ENCODE measurements around the gene UBASH3B.

Gene UBASH3B

DNA sequence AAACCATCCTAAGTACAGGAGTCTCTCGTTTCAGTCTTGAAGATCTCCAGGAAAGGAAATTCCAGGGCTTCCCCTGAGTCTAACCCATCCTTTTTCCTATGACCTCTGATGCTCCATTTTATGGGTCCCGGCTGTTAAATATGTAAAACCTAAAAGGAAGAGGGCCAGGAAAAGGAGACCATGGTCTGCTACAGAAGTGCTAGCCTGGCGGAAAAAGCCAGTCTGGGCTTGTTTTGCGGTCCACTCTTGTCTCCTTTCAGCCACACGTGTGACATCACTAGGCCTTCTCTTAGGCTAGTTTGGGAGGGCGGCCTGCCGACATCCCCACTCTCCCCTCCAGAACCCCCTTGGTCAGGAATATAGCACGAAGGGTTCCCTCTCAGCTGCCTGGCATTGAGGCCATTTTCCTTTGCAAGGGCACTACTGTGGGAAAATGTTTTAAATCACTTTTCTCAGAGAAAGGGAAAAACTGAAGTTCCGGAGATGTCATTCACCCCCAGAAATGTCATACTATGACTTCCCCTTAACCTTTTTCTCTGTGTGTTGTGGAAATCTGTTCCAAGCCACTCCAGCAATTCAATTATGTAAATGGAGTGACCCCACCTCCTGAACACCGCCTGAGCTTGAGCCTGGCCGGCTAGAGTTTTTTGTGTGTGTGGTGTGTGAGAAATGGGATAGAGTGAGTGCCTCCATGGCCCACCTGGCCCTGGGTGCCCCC is 86.9 kb downstream of the UBASH3B start:
- no peak overlapping the region for H3K4me3 ChIP-seq (ENCODE audit: low read depth in 1 of 2, low read length in 2 of 2)
- H3K27ac ChIP-seq (ENCODE audit: low read depth, low read length), result no peak overlapping the region
- peaks cover 8% of the 10 kb centered on the region for H3K4me1 ChIP-seq (ENCODE audit: insufficient read depth, low read length)
- H3K9ac ChIP-seq (ENCODE audit: low read length), result no peak overlapping the region
- no peaks in the 10 kb centered on the region for H3K27me3 ChIP-seq (ENCODE audit: control insufficient read depth in 1 of 2, insufficient read depth in 2 of 2, low read length in 2 of 2)
- no peaks in the 10 kb centered on the region for H3K9me3 ChIP-seq (ENCODE audit: low read length)
- no peaks in the 10 kb centered on the region for H3K36me3 ChIP-seq (ENCODE audit: insufficient read depth, low read length)

- Histone ChIP-seq H3K4me3 (ENCODE audit: low read depth in 1 of 2, low read length in 2 of 2) (no peak overlapping the region), H3K9ac (ENCODE audit: low read length) (no peak overlapping the region), H3K4me1 (ENCODE audit: insufficient read depth, low read length) (peaks cover 8% of the 10 kb centered on the region), H3K27me3 (ENCODE audit: control insufficient read depth in 1 of 2, insufficient read depth in 2 of 2, low read length in 2 of 2) (no peaks in the 10 kb centered on the region), H3K9me3 (ENCODE audit: low read length) (no peaks in the 10 kb centered on the region), H3K27ac (ENCODE audit: low read depth, low read length) (no peak overlapping the region), H3K36me3 (ENCODE audit: insufficient read depth, low read length) (no peaks in the 10 kb centered on the region)
These were observed 87.7 kb downstream of the UBASH3B start for GRCh38 chr11:122743097-122743741.

DNA sequence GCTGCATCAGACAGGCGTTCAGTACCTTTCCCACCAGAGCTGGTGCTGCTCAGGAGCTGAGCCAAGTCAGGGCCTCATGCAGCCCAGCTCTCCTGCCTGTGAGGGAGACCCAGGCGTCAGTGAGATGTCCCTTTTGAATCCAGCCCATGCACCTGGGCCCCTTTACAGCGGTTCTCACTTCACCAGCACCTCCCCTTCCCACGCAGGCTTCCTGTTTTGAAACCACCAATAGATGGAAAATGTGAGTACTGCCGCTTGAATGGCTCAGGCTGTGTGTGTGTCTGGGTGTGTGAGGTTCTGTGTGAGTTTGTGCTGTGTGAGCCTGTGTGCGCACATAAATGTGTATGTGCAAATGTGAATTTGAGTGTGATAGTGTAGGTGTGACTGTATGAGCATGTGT is 88.4 kb downstream of the UBASH3B start:
- no peaks in the 10 kb centered on the region for H3K36me3 ChIP-seq (ENCODE audit: insufficient read depth, low read length)
- no peak overlapping the region for H3K4me3 ChIP-seq (ENCODE audit: low read depth in 1 of 2, low read length in 2 of 2)
- no peaks in the 10 kb centered on the region for H3K27me3 ChIP-seq (ENCODE audit: control insufficient read depth in 1 of 2, insufficient read depth in 2 of 2, low read length in 2 of 2)
- H3K9me3 ChIP-seq (ENCODE audit: low read length), result no peaks in the 10 kb centered on the region
- no peak overlapping the region for H3K27ac ChIP-seq (ENCODE audit: low read depth, low read length)
- no peak overlapping the region for H3K9ac ChIP-seq (ENCODE audit: low read length)
- H3K4me1 ChIP-seq (ENCODE audit: insufficient read depth, low read length), result peaks cover 8% of the 10 kb centered on the region

- Histone ChIP-seq H3K36me3 (ENCODE audit: insufficient read depth, low read length) (no peaks in the 10 kb centered on the region), H3K27me3 (ENCODE audit: control insufficient read depth in 1 of 2, insufficient read depth in 2 of 2, low read length in 2 of 2) (no peaks in the 10 kb centered on the region), H3K27ac (ENCODE audit: low read depth, low read length) (no peak overlapping the region), H3K9ac (ENCODE audit: low read length) (no peak overlapping the region), H3K4me1 (ENCODE audit: insufficient read depth, low read length) (peaks cover 12% of the 10 kb centered on the region), H3K4me3 (ENCODE audit: low read depth in 1 of 2, low read length in 2 of 2) (no peak overlapping the region), H3K9me3 (ENCODE audit: low read length) (no peaks in the 10 kb centered on the region)
These were observed 88.8 kb downstream of the UBASH3B start for GRCh38 chr11:122744357-122744756.

DNA sequence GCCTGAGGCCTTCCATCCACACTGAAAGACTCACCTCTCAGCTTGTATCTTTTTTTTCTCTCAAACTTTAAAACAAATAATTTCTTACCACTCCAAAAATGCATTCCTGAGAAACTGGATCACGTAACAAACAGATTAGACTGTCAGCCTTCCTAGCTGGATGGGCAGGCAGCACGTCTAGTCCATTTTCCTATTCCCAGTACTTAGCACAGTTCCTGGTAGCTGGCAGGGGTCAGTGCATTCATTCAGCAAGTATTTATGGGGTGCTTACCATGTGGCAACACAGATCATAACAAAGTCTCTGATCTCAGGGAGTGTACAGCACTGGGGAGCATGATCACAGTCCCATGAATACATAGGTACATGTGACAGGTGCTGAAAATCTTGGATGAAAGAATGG is 89.6 kb downstream of the UBASH3B start:
- no peak overlapping the region for H3K9ac ChIP-seq (ENCODE audit: low read length)
- no peaks in the 10 kb centered on the region for H3K27me3 ChIP-seq (ENCODE audit: control insufficient read depth in 1 of 2, insufficient read depth in 2 of 2, low read length in 2 of 2)
- no peaks in the 10 kb centered on the region for H3K9me3 ChIP-seq (ENCODE audit: low read length)
- H3K4me1 ChIP-seq (ENCODE audit: insufficient read depth, low read length), result peaks cover 12% of the 10 kb centered on the region
- H3K27ac ChIP-seq (ENCODE audit: low read depth, low read length), result no peak overlapping the region
- H3K36me3 ChIP-seq (ENCODE audit: insufficient read depth, low read length), result no peaks in the 10 kb centered on the region
- no peak overlapping the region for H3K4me3 ChIP-seq (ENCODE audit: low read depth in 1 of 2, low read length in 2 of 2)

GRCh38 chr11:122746050-122746478 is 90.5 kb downstream of the UBASH3B start:
- no peak overlapping the region for H3K4me3 ChIP-seq (ENCODE audit: low read depth in 1 of 2, low read length in 2 of 2)
- H3K9ac ChIP-seq (ENCODE audit: low read length), result no peak overlapping the region
- no peaks in the 10 kb centered on the region for H3K27me3 ChIP-seq (ENCODE audit: control insufficient read depth in 1 of 2, insufficient read depth in 2 of 2, low read length in 2 of 2)
- no peaks in the 10 kb centered on the region for H3K9me3 ChIP-seq (ENCODE audit: low read length)
- H3K36me3 ChIP-seq (ENCODE audit: insufficient read depth, low read length), result no peaks in the 10 kb centered on the region
- no peak overlapping the region for H3K27ac ChIP-seq (ENCODE audit: low read depth, low read length)
- peaks cover 12% of the 10 kb centered on the region for H3K4me1 ChIP-seq (ENCODE audit: insufficient read depth, low read length)

GRCh38 chr11:122746611-122747244 is 91.2 kb downstream of the UBASH3B start:
- no peaks in the 10 kb centered on the region for H3K9me3 ChIP-seq (ENCODE audit: low read length)
- H3K4me3 ChIP-seq (ENCODE audit: low read depth in 1 of 2, low read length in 2 of 2), result no peak overlapping the region
- no peak overlapping the region for H3K27ac ChIP-seq (ENCODE audit: low read depth, low read length)
- no peaks in the 10 kb centered on the region for H3K36me3 ChIP-seq (ENCODE audit: insufficient read depth, low read length)
- H3K9ac ChIP-seq (ENCODE audit: low read length), result no peak overlapping the region
- peaks cover 12% of the 10 kb centered on the region for H3K4me1 ChIP-seq (ENCODE audit: insufficient read depth, low read length)
- H3K27me3 ChIP-seq (ENCODE audit: control insufficient read depth in 1 of 2, insufficient read depth in 2 of 2, low read length in 2 of 2), result no peaks in the 10 kb centered on the region

DNA sequence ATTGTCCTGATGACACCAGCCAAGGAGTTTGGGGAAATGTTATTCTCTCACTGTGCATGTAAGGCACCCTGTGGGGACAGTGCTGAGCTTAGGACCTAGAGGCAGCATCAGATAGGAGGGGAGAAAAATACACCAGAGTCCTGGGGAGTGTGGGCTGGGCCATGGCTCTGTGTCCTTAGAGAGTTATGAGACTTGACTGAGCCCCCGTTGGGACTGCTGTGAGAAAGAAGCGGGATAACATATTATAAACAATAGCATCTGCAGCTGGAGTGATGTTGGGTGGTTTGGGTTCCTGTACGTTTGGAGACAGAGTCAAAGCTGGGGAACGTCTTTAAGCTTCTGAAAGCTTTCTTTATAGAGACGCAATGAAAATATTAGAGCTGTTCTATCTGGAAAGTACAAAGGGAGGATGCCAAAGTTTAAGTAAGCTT is 91.8 kb downstream of the UBASH3B start:
- H3K36me3 ChIP-seq (ENCODE audit: insufficient read depth, low read length), result no peaks in the 10 kb centered on the region
- H3K27ac ChIP-seq (ENCODE audit: low read depth, low read length), result no peak overlapping the region
- H3K4me1 ChIP-seq (ENCODE audit: insufficient read depth, low read length), result peaks cover 11% of the 10 kb centered on the region
- no peaks in the 10 kb centered on the region for H3K9me3 ChIP-seq (ENCODE audit: low read length)
- no peaks in the 10 kb centered on the region for H3K27me3 ChIP-seq (ENCODE audit: control insufficient read depth in 1 of 2, insufficient read depth in 2 of 2, low read length in 2 of 2)
- H3K4me3 ChIP-seq (ENCODE audit: low read depth in 1 of 2, low read length in 2 of 2), result no peak overlapping the region
- no peak overlapping the region for H3K9ac ChIP-seq (ENCODE audit: low read length)

GRCh38 chr11:122749005-122749687 is 93.6 kb downstream of the UBASH3B start:
- Histone ChIP-seq H3K27me3 (ENCODE audit: control insufficient read depth in 1 of 2, insufficient read depth in 2 of 2, low read length in 2 of 2) (no peaks in the 10 kb centered on the region), H3K9ac (ENCODE audit: low read length) (no peak overlapping the region), H3K4me1 (ENCODE audit: insufficient read depth, low read length) (peaks cover 5% of the 10 kb centered on the region), H3K9me3 (ENCODE audit: low read length) (no peaks in the 10 kb centered on the region), H3K36me3 (ENCODE audit: insufficient read depth, low read length) (no peaks in the 10 kb centered on the region), H3K4me3 (ENCODE audit: low read depth in 1 of 2, low read length in 2 of 2) (no peak overlapping the region), H3K27ac (ENCODE audit: low read depth, low read length) (no peak overlapping the region)

DNA sequence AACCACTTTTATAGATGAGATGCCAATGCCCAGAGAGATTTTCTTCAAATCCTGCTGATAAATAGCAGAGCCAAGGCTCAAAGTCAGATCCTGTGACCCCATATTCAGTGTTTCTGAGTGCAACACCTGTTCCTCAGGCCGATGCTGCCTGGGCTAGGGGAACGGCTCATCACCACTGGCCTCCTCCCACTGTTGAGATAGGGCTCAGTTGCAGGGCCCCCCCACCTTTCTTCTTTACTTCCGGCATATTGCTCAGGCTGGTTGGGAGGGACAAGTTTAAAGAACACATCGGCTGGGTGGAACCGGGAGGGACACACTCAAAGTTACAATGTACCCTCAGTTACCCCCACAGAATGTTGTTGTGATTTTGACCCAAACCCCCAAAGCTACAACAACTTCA is 94.5 kb downstream of the UBASH3B start:
- H3K4me3 ChIP-seq (ENCODE audit: low read depth in 1 of 2, low read length in 2 of 2), result no peak overlapping the region
- H3K9ac ChIP-seq (ENCODE audit: low read length), result no peak overlapping the region
- H3K36me3 ChIP-seq (ENCODE audit: insufficient read depth, low read length), result no peaks in the 10 kb centered on the region
- peaks cover 5% of the 10 kb centered on the region for H3K4me1 ChIP-seq (ENCODE audit: insufficient read depth, low read length)
- no peaks in the 10 kb centered on the region for H3K27me3 ChIP-seq (ENCODE audit: control insufficient read depth in 1 of 2, insufficient read depth in 2 of 2, low read length in 2 of 2)
- H3K27ac ChIP-seq (ENCODE audit: low read depth, low read length), result no peak overlapping the region
- H3K9me3 ChIP-seq (ENCODE audit: low read length), result no peaks in the 10 kb centered on the region

DNA sequence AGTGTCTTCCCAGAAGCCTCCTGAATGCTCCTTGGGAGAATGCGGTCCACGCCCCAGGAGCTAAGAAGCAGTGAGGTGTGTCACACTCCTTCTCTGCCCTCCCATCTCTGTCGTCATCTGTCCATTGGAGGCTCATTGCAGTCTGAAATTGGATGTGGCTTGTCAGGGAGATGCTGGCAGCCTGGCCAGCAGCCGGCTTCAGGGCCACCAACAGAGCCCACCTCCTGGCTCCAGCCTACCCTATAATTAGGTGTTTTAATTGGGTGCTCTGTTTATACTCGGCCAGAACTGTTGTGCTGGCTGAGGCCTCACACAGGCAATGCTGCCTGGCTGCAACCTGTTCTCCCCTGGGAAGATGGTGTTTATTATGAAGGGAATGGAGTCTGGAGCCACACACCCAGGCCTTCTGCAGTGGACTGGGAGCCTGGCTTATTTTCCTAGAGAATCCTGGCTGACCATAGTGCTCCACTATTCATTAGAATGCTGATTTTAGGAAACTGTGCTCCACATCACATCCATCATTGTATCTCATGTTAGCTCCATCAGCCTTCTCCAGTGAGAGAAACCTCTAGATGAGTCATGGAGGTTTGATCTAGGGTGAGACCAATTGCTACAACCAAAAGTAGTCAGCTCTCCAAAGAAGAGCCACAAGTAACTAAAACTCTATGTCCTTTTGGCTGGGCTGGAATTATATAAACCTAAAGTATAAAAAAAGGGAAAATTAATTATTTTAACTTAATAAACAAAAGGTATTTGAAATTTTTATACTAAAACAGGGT is 96.0 kb downstream of the UBASH3B start:
- no peaks in the 10 kb centered on the region for H3K36me3 ChIP-seq (ENCODE audit: insufficient read depth, low read length)
- H3K9ac ChIP-seq (ENCODE audit: low read length), result no peak overlapping the region
- H3K27ac ChIP-seq (ENCODE audit: low read depth, low read length), result no peak overlapping the region
- peaks cover 5% of the 10 kb centered on the region for H3K4me1 ChIP-seq (ENCODE audit: insufficient read depth, low read length)
- H3K9me3 ChIP-seq (ENCODE audit: low read length), result no peaks in the 10 kb centered on the region
- H3K27me3 ChIP-seq (ENCODE audit: control insufficient read depth in 1 of 2, insufficient read depth in 2 of 2, low read length in 2 of 2), result no peaks in the 10 kb centered on the region
- no peak overlapping the region for H3K4me3 ChIP-seq (ENCODE audit: low read depth in 1 of 2, low read length in 2 of 2)
